CD4-positive, alpha-beta memory T cell (primary cell): ENCODE results near the gene SERINC4. TPM values are rescaled to one million over a fixed set of nuclear protein-coding genes. Genes with fewer than 3 reads are reported as not detected.
"Not testable (repeated sequence)": the region's sequence is repeated elsewhere in the genome, so short reads cannot be mapped to it uniquely, and the experiment has no call there.

Experiments used
- CTCF ChIA-PET: fragments of 350-600 bp; sonication (Branson Sonifier 250); formaldehyde crosslinking; loops from one replicate; lab custom pipeline; 2021; ENCODE audit warnings: inconsistent platforms; ENCODE audit not compliant: partially characterized antibody; lab: Charles Lee
- POLR2A ChIA-PET: fragments of 350-600 bp; sonication (Branson Sonifier 250); formaldehyde crosslinking; loops from one replicate; lab custom pipeline; 2021; ENCODE audit not compliant: partially characterized antibody; lab: Charles Lee
- DNase-seq, 5 donors: peaks; one replicate each; pipeline versions ENCODE4 v3.0.0 to v3.0.0-alpha.2; 2020 to 2022; ENCODE audit warnings: mixed read lengths in 1 of 5
- H3K27ac ChIP-seq: one replicate; pipeline ENCODE4 v1.7.0; 2013; ENCODE audit warnings: low read depth, low read length
- H3K27me3 ChIP-seq: 2 replicates; pipeline ENCODE4 v1.7.0; 2013; ENCODE audit warnings: mild to moderate bottlenecking, low read length, moderate library complexity; ENCODE audit not compliant: insufficient read depth
- H3K36me3 ChIP-seq: 2 replicates; pipeline ENCODE4 v1.7.0; 2013; ENCODE audit warnings: mild to moderate bottlenecking, low read length, moderate library complexity; ENCODE audit not compliant: insufficient read depth
- H3K4me1 ChIP-seq: 2 replicates; pipeline ENCODE4 v1.7.0; 2013; ENCODE audit warnings: mild to moderate bottlenecking, low read length, moderate library complexity; ENCODE audit not compliant: insufficient read depth
- H3K4me3 ChIP-seq, 2 donors: one replicate each; pipeline ENCODE4 v1.7.0; 2013; ENCODE audit warnings: low read length in 2 of 2, mild to moderate bottlenecking in 1 of 2
- H3K9me3 ChIP-seq, 2 donors: one replicate each; pipeline ENCODE4 v1.7.0; 2013; ENCODE audit warnings: low read length in 2 of 2, control low read depth in 1 of 2; ENCODE audit not compliant: control insufficient read depth in 1 of 2
- H3K27ac Mint-ChIP-seq, 7 donors: one replicate each; pipeline ENCODE4 v1.8.0; 2020 to 2021; ENCODE audit warnings: mixed read lengths in 7 of 7, mild to moderate bottlenecking in 6 of 7, inconsistent platforms in 3 of 7, moderate library complexity in 3 of 7
- H3K27me3 Mint-ChIP-seq, 2 donors: one replicate each; pipeline ENCODE4 v1.8.0; 2020 to 2021; ENCODE audit warnings: mixed read lengths in 2 of 2
- H3K36me3 Mint-ChIP-seq, 2 donors: one replicate each; pipeline ENCODE4 v1.8.0; 2020 to 2021; ENCODE audit warnings: mixed read lengths in 2 of 2, inconsistent platforms in 1 of 2, mild to moderate bottlenecking in 1 of 2
- H3K4me1 Mint-ChIP-seq, 4 donors: one replicate each; pipeline ENCODE4 v1.8.0; 2020 to 2021; ENCODE audit warnings: mixed read lengths in 4 of 4, mild to moderate bottlenecking in 1 of 4
- H3K4me3 Mint-ChIP-seq, 8 donors: one replicate each; pipeline ENCODE4 v1.8.0; 2020 to 2021; ENCODE audit warnings: mixed read lengths in 8 of 8, mild to moderate bottlenecking in 7 of 8, moderate library complexity in 6 of 8, inconsistent platforms in 3 of 8
- H3K9me3 Mint-ChIP-seq, 8 donors: one replicate each; pipeline ENCODE4 v1.8.0; 2020 to 2021; ENCODE audit warnings: mixed read lengths in 8 of 8, mild to moderate bottlenecking in 5 of 8, inconsistent platforms in 3 of 8, moderate library complexity in 1 of 8
- intact Hi-C: fragments of 100-400 bp; cut with micrococcal nuclease; formaldehyde crosslinking; loops from one replicate; pipeline ENCODE4 v1.15.1; 2023
- microRNA-seq: library from miRNA; unstranded; fragments of <30 nt; microRNA quantifications from one replicate; pipeline ENCODE4 v1.2.0, GENCODE V29; 2021; ENCODE audit warnings: borderline replicate concordance, borderline number of aligned reads, borderline microRNAs expressed, mixed read lengths
- polyA plus RNA-seq, 2 donors: library from polyadenylated mRNA; unstranded; fragments of 300-500 nt; fragmentation: Illumina TruSeq; gene quantifications; one replicate each; pipeline ENCODE4 v1.2.3, GENCODE V29; 2021
- total RNA-seq, 2 experiments: library from RNA; stranded (reverse); gene quantifications; one replicate each; pipeline ENCODE4 v1.2.3, GENCODE V29; 2021

The SERINC4 gene
- total and polyA plus RNA-seq, 4 experiments from 2014 or later: 0.25 to 3.4 (median 0.70) TPM; not detected in 1

DNA sequence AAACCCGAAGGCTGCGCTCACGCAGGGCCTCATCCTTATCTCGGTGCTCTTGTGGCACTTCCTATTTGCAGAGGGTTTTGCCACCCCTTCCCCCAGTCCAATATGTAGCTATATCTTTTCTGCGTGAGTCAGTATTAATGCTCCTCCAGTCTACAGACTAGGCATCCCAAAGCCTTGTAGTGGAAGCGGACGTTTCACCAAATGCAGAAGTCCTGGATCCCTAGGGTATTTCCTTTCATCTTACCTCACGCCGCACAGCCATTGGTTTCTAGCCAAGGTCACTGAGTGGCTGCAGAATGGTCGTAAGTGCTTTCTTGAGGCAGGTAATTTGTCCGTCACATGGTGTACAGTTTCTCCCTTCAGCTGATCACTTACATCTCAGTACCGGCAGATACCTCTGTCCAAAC lies 53.1 kb downstream of the SERINC4 start:
- not testable (repeated sequence) for H3K27me3 ChIP-seq, H3K9me3 ChIP-seq, H3K36me3 ChIP-seq, H3K27me3 Mint-ChIP-seq, H3K9me3 Mint-ChIP-seq
- Mint-ChIP-seq H3K27ac (peak overlapping the region; percentile 93 to 98 (median 96)), H3K4me3 (peak overlapping the region; percentile 93 to 99 (median 95)), H3K4me1 (peaks cover 20 to 54% (median 35%) of the 10 kb centered on the region in 4 donors), H3K36me3 (peaks cover 6 to 19% of the 10 kb centered on the region in 2 donors)
- CTCF ChIA-PET: interaction anchor here (0.6 to 1.9 kb wide), 2 partner anchors 23 to 30 kb away, joined by 3 to 6 read pairs; partner anchors contain the start of gene ELL3
- Histone ChIP-seq H3K4me1 (peaks cover 40% of the 10 kb centered on the region), H3K27ac (peak overlapping the region; percentile 86), H3K4me3 (peak overlapping the region; percentile 40 to 80)
- POLR2A ChIA-PET: interaction anchor here (0.8 to 3.1 kb wide), 7 partner anchors 8 to 53 kb away, joined by 3 to 22 read pairs (median 7); partner anchors contain the start of genes ELL3, HYPK, SERF2 and SERINC4
- intact Hi-C loops: loop anchor here (1.0 to 5.0 kb wide), 4 partner anchors 22 to 825 kb away; partner anchors contain the start of genes SERF2 and TTBK2
- DNase-seq: peak in 2 of 5 donors; percentile 34 to 44

DNA sequence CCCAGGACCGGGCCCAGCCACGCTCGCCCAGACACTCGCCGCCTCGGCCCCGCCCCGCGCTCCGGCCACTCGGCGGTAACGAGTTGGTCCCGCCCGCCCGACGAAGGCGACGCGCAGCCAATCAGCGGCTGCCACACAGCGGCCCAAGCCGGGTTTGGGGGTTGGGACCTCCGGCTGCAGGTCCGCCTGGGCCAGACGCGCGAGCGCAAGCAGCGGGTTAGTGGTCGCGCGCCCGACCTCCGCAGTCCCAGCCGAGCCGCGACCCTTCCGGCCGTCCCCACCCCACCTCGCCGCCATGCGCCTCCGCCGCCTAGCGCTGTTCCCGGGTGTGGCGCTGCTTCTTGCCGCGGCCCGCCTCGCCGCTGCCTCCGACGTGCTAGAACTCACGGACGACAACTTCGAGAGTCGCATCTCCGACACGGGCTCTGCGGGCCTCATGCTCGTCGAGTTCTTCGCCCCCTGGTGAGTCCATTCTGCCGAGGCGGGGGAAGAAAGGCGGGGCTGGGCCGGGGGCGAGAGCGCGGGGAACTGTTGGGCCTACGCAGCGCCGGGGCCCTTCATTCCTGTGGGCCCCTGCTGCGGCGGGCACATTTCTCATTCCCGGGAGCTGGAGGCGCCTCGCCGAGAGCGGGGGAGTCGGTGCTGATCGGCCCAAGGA lies 53.6 kb downstream of the SERINC4 start, which contains the start of gene PDIA3:
TSS of gene PDIA3 (plus strand) at position 194 of the 658 bp plus-strand sequence. CDS start at position 296, 102 bp downstream.
- Mint-ChIP-seq H3K4me1 (peaks cover 16 to 48% (median 30%) of the 10 kb centered on the region in 4 donors), H3K27ac (peak within 1 kb of the TSS; percentile 93 to 98 (median 96)), H3K4me3 (peak within 1 kb of the TSS; percentile 93 to 99 (median 95)), H3K36me3 (peaks cover 3 to 17% of the 10 kb centered on the region in 2 donors)
- Histone ChIP-seq H3K4me3 (peak within 1 kb of the TSS; percentile 40 to 80), H3K27ac (peak within 1 kb of the TSS; percentile 86), H3K4me1 (peaks cover 35% of the 10 kb centered on the region)
- not testable (repeated sequence) for H3K27me3 Mint-ChIP-seq, H3K27me3 ChIP-seq, H3K9me3 Mint-ChIP-seq, H3K36me3 ChIP-seq, H3K9me3 ChIP-seq
- intact Hi-C loops: loop anchor here (1.0 to 5.0 kb wide), 4 partner anchors 22 to 824 kb away; partner anchors contain the start of genes SERF2 and TTBK2
- POLR2A ChIA-PET: interaction anchor here (0.8 to 3.1 kb wide), 11 partner anchors 9 to 81 kb away, joined by 3 to 22 read pairs (median 4); partner anchors contain the start of genes ELL3, HYPK, SERF2 and SERINC4
- peak; percentile 81 to 85 (median 81) for DNase-seq
- CTCF ChIA-PET: interaction anchor here (0.6 to 1.9 kb wide), 2 partner anchors 24 to 31 kb away, joined by 3 to 6 read pairs; partner anchors contain the start of gene ELL3

Small RNA genes lying within 50 kb of the gene (microRNA-seq; reads per million reads assigned to microRNA genes)
- gene MIR1282: not detected

Other genes with a start within 250 kb of the SERINC4 start
- 10 to 100 TPM; 55.2 to 66.6 TPM for gene PPIP5K1, start 210.0 kb downstream of the SERINC4 start, total RNA-seq
- 1 to 10 TPM; 4.4 to 7.4 TPM for gene PPIP5K1, start 210.0 kb downstream of the SERINC4 start, polyA plus RNA-seq
- not detected for gene CKMT1B, start 206.2 kb downstream of the SERINC4 start, total RNA-seq
- not detected for gene CKMT1B, start 206.2 kb downstream of the SERINC4 start, polyA plus RNA-seq
- gene STRC, start 181.4 kb downstream of the SERINC4 start, total RNA-seq: 1 to 10 TPM; 2.4 to 2.8 TPM
- not detected for gene STRC, start 181.4 kb downstream of the SERINC4 start, polyA plus RNA-seq
- 10 to 100 TPM; 11.4 to 12.8 TPM for gene CATSPER2, start 151.4 kb downstream of the SERINC4 start, total RNA-seq
- under 1 TPM in 1 of 2 donors, not detected in 1; 0.96 TPM for gene CATSPER2, start 151.4 kb downstream of the SERINC4 start, polyA plus RNA-seq
- gene CKMT1A, start 106.4 kb downstream of the SERINC4 start, total RNA-seq: not detected
- gene CKMT1A, start 106.4 kb downstream of the SERINC4 start, polyA plus RNA-seq: not detected
- gene PDIA3, start 53.8 kb downstream of the SERINC4 start, total RNA-seq: 100 to 1,000 TPM; 232 to 248 TPM
- gene PDIA3, start 53.8 kb downstream of the SERINC4 start, polyA plus RNA-seq: 100 to 1,000 TPM; 391 to 411 TPM
- 1 to 10 TPM; 1.3 to 1.8 TPM for gene ELL3, start 23.3 kb downstream of the SERINC4 start, total RNA-seq
- gene ELL3, start 23.3 kb downstream of the SERINC4 start, polyA plus RNA-seq: 1 to 10 TPM; 1.1 to 2.6 TPM
- gene SERF2, start 7.9 kb downstream of the SERINC4 start, total RNA-seq: 100 to 1,000 TPM; 564 to 596 TPM
- gene SERF2, start 7.9 kb downstream of the SERINC4 start, polyA plus RNA-seq: 1,000 to 10,000 TPM; 1,674 to 1,994 TPM
- gene HYPK, start 379 bp upstream of the SERINC4 start, total RNA-seq: 10 to 100 TPM; 23.6 to 24.6 TPM
- gene HYPK, start 379 bp upstream of the SERINC4 start, polyA plus RNA-seq: 10 to 100 TPM; 10.2 to 15.2 TPM
- gene MFAP1, start 24.5 kb upstream of the SERINC4 start, total RNA-seq: 10 to 100 TPM; 24.9 to 25.9 TPM
- gene MFAP1, start 24.5 kb upstream of the SERINC4 start, polyA plus RNA-seq: 10 to 100 TPM in 1 of 2 donors, 1 to 10 TPM in 1; 5.4 to 22.5 TPM
- gene WDR76, start 26.8 kb upstream of the SERINC4 start, total RNA-seq: 10 to 100 TPM; 17.2 TPM
- 10 to 100 TPM in 1 of 2 donors, 1 to 10 TPM in 1; 8.7 to 12.2 TPM for gene WDR76, start 26.8 kb upstream of the SERINC4 start, polyA plus RNA-seq